RWPE1 (cell line): ENCODE data around the gene ZNF394.
"Not testable (repeated sequence)": the region's sequence is repeated elsewhere in the genome, so short reads cannot be mapped to it uniquely, and the experiment has no call there.

Source experiments
- CTCF ChIA-PET: fragments of 350-600 bp; sonication (Branson Sonifier 250); formaldehyde crosslinking; extraction: SDS; loops from one replicate; lab custom pipeline; 2021; lab: Yijun Ruan, JAX
- POLR2A ChIA-PET: fragments of 400-600 bp; formaldehyde crosslinking; extraction: SDS; loops from one replicate; lab custom pipeline; 2020; ENCODE audit warnings: antibody characterized with exemption; ENCODE audit not compliant: low non-redundant PET; lab: Yijun Ruan, JAX
- DNase-seq: peaks from one replicate; pipeline ENCODE4 v3.0.0; 2012; ENCODE audit warnings: low spot score
- H3K27ac ChIP-seq: fragments of 450-650 bp; 2 replicates; pipeline ENCODE4 v1.5.1; 2017
- TF ChIP-seq, protein P1 (sequence below): fragments of 450-650 bp; conservative IDR thresholded peaks from 2 replicates; pipeline ENCODE4 v1.5.1; 2017; ENCODE audit warnings: low read depth, mild to moderate bottlenecking

Gene ZNF394

DNA sequence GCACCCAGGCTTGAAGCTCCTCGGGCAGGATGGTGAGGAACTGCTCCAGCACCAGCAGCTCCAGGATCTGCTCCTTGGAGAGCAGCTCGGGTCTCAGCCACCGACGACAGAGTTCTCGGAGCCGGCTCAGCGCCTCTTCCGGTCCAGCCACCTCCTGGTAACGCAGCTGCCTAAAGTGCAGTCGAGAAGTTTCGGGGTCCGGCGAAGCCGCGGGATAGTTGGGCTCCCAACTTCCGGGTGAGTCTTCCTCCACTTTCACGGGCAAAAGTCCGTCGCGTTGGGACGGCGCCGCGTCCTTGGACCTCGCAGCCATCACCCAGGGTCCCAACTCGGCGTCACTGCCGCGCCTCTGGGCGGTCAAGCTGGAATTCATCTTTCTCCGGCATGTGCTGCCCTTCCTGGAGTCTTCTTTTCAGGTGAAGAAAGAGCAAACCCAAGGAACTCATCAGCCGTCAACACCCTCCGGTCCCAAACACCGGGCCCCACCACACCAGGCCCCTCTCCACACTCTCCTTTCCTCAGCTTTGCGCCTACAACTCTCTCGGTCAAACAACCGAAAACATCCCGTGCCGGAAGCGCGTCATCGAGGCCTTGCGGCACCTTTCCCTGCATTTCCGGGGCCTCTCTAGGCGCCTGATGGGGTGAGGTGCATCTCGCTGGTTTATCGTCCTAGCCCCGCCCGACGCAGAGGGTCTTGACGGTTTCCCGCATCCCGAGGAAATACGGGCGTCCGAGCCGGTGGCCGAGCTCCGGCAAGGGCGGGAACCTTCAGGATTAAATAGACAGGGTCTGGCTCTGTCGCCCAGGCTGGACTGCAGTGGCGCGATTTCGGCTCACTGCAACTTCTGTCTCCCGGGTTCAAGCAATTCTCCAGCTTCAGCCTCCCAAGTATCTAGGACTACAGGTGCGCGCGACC is at the start of gene ZNF394:
ZNF394 (minus strand) TSS at position 561 of the 916 bp plus-strand sequence; CDS start at position 373, 188 bp downstream.
- CTCF ChIA-PET = interaction anchor here (0.6 to 1.2 kb wide), 3 partner anchors 13 to 552 kb away, joined by 3 to 5 read pairs (median 4); no protein-coding TSS in a partner anchor
- H3K27ac ChIP-seq = peak within 1 kb of the TSS; percentile 92

DNA sequence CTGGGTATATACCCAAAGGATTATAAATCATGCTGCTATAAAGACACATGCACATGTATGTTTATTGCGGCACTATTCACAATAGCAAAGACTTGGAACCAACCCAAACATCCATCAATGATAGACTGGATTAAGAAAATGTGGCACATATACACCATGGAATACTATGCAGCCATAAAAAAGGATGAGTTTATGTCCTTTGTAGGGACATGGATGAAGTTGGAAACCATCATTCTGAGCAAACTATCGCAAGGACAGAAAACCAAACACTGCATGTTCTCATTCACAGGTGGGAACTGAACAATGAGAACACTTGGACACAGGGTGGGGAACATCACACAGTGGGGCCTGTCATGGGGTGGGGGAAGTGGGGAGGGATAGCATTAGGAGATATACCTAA is 49.5 kb upstream of the ZNF394 start:
- H3K27ac ChIP-seq, POLR2A ChIA-PET, CTCF ChIA-PET, DNase-seq: not testable (repeated sequence)

More for the DNA sequence above, at the start of gene ZNF394:
- POLR2A ChIA-PET = interaction anchor here (0.8 to 0.9 kb wide), 2 partner anchors 58 to 117 kb away, joined by 3 to 4 read pairs; partner anchors contain the start of genes ZNF655 and ZSCAN25
- TF ChIP-seq, protein P1, sequence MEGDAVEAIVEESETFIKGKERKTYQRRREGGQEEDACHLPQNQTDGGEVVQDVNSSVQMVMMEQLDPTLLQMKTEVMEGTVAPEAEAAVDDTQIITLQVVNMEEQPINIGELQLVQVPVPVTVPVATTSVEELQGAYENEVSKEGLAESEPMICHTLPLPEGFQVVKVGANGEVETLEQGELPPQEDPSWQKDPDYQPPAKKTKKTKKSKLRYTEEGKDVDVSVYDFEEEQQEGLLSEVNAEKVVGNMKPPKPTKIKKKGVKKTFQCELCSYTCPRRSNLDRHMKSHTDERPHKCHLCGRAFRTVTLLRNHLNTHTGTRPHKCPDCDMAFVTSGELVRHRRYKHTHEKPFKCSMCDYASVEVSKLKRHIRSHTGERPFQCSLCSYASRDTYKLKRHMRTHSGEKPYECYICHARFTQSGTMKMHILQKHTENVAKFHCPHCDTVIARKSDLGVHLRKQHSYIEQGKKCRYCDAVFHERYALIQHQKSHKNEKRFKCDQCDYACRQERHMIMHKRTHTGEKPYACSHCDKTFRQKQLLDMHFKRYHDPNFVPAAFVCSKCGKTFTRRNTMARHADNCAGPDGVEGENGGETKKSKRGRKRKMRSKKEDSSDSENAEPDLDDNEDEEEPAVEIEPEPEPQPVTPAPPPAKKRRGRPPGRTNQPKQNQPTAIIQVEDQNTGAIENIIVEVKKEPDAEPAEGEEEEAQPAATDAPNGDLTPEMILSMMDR = no peak
- DNase-seq = peak; percentile 91

DNA sequence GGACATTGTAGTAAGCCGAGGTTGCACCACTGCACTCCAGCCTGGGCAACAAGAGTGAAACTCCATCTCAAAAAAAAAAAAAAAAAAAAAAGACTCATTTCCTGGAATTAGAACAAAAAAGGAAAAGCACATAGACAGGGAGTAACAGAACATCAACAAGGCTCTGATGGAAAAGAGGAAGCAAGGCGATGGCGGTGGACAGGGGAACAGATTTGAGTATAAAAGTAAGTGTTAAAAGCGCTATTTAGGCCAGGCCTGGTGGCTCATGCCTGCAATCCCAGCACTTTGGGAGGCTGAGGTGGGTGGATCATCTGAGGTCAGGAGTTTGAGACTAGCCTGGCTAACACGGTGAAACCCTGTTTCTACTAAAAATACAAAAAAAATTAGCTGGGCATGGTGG is 45.2 kb upstream of the ZNF394 start:
- POLR2A ChIA-PET, DNase-seq, CTCF ChIA-PET, H3K27ac ChIP-seq: not testable (repeated sequence)

DNA sequence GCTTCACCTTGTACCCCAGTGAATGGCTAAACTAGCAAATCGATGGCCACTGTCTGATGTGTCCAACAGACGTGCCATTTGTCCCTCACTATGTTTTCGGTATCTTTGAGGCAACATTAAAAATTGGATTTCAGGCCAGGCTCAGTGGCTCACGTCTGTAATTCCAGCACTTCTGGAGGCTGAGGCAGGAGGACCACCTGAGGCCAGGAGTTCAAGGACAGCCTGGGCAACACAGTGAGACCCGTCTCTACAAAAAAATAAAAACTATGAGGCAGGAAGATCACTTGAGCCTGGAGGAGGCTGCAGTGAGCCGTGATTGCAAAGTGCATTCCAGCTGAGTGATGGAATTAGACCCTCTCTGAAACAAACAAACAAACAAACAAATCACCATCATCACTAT is 43.8 kb upstream of the ZNF394 start:
- POLR2A ChIA-PET = no interaction called here
- H3K27ac ChIP-seq = no peak overlapping the region
- DNase-seq = no peak
- CTCF ChIA-PET = no interaction called here
- TF ChIP-seq, protein P1 = no peak

DNA sequence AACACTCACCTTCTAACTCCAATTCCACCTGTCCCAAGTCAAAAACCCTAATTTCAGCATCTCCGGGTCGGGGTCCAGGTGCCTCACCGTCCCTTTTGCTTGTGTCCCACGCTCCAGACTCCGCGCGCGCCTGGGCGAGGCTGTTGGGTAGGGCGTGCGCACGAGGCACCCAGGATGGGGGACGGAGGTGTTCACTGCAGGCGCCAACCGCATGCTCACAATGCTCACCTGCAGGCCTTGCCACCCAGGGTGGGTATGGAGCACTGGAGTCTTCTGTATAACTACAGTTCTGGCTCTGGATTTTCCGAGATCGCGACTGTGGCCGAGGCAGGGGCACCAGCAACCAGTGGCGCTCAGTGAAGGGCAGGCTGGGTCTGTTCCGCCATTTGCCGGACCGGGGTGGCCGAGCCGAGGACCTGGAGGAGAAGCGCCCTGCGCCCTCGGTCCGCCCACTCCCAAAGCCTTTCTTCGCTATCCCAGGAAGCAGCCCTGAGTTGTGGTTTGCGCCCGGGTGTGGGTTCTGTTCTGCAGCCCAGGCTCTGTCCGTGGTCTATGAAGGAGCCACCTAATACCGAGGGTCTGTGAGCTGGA is 43.1 kb upstream of the ZNF394 start:
- ChIA-PET CTCF (no interaction called here), POLR2A (no interaction called here)
- TF ChIP-seq, protein P1 = no peak
- H3K27ac ChIP-seq = no peak overlapping the region
- DNase-seq = no peak

DNA sequence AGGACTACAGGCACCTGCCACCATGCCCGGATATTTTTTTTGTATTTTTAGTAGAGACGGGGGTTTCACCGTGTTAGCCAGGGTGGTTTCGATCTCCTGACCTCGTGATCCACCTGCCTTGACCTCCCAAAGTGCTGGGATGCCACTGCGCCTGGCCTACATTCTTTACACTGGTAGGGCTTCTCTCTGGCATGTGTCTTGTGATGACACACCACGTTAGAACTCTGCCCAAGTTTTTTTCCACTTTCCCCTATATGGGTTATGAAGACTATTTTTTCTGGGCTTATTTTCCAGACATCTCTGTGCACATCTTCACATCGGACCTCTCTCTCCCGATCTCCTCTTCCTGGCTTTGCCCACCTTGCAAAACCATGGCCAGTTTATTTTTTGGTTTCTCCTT is 41.1 kb upstream of the ZNF394 start:
- no peak overlapping the region for H3K27ac ChIP-seq
- POLR2A ChIA-PET = no interaction called here
- DNase-seq = no peak
- TF ChIP-seq, protein P1 = no peak
- CTCF ChIA-PET = no interaction called here

DNA sequence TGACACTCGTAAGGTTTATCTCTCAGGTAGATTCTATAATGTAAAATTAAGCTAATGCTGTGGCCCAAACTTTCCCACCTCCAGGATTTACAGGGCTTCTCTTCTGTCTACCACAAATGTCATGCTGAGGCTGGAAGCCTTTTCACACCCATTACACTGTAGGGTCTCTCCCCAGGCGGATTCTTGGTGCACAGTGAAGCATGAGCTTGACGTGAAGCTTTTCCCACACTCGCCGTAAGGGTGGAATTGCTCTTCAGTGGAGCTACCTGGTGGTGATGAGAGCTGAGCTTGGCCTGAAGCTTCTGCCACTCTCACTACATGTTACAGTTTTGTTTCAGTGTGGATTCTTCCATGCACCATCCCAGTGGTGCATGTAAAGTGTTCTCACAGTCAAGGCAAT is 40.5 kb upstream of the ZNF394 start:
- TF ChIP-seq, protein P1 = no peak
- ChIA-PET POLR2A (no interaction called here), CTCF (no interaction called here)
- no peak for DNase-seq
- H3K27ac ChIP-seq = no peak overlapping the region
